Cerebellar nuclear complex (tissue), 1 donor: ENCODE results near the gene CTRB1.
"Not testable (repeated sequence)": the region's sequence is repeated elsewhere in the genome, so short reads cannot be mapped to it uniquely, and the experiment has no call there.

ENCODE experiments used
- DNase-seq, 2 experiments: peaks; one replicate each; lab custom pipeline; 2025; lab: John Stamatoyannopoulos, UW

Gene CTRB1

DNA sequence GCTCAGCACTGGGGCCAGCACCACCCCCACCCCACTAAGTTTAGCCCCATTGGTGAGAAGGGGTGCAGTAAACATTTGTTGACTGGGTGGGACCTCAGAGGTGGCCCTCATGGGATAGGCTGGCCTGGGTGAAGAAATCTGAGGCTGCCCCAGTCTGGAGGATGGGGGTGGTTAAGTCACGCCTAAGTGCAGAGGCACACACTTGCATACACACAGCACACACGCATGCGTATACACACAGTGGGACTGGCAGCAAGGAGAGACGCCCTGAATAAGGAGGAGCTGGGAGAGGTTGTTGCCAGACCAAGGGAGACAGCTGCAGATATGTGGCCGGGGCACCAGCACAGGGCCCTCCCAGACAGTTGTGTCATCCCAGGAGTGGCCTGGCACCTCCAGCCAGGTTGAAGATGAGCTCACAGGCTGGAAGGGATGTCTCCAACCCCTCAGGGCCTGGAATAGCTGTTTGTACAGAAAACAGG, 35.6 kb downstream of the CTRB1 start:
- no peak for DNase-seq

DNA sequence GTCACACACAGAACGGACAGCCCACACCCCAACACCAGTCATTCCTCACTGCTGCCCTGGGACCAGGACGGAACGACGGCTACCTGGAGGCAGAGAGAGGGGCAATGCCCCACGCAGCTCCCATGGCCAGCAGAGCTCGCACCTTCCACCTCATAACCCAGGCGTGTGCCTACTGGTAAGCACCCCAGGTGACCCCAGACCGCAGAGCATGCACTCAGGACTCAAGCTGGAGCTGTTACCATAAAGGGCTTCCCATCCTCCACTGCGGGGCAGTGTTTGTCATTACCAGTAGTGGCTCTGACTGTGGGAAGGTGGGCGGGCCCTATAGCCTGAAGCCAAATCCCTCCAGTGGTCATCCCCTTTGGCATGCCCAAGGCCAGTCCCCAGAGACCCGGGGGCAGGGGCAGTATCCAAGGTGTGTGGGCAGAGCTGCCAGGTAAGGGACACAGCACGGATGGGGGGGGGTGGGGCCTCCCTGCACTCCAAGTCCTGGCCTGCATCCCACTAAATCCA, 37.3 kb downstream of the CTRB1 start:
- no peak for DNase-seq

DNA sequence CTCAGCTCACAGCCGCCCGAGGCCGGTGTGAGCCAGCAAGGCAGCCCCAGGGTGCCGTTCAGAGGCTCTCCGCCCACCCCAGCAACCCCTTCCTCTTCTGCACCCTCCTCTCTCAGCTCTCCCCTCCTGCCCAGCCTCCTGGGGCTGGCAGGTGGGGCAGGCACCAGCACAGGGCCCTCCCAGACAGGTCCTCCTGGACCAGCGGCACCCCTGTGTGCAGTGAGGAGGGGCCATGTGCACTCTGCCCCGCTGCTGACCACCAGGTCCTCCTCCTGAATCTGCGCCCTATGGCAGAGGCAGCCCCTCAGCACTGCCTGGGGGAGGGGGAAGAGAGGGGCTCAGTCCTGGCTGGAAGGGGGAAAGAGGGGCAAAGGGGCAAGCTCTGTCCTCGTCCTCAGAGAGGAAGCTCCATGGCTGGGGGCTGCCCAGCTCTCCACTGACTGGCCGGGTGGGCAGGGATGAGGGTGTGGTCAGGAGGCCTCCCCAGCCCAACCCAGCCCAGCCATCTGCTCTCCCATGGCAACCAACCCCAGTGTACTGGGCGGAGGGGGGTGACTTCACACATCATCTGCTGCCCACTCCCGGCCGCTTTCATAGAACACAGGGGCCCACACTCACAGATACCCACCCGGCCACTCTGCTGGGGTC, 38.0 kb downstream of the CTRB1 start:
- DNase-seq: no peak

DNA sequence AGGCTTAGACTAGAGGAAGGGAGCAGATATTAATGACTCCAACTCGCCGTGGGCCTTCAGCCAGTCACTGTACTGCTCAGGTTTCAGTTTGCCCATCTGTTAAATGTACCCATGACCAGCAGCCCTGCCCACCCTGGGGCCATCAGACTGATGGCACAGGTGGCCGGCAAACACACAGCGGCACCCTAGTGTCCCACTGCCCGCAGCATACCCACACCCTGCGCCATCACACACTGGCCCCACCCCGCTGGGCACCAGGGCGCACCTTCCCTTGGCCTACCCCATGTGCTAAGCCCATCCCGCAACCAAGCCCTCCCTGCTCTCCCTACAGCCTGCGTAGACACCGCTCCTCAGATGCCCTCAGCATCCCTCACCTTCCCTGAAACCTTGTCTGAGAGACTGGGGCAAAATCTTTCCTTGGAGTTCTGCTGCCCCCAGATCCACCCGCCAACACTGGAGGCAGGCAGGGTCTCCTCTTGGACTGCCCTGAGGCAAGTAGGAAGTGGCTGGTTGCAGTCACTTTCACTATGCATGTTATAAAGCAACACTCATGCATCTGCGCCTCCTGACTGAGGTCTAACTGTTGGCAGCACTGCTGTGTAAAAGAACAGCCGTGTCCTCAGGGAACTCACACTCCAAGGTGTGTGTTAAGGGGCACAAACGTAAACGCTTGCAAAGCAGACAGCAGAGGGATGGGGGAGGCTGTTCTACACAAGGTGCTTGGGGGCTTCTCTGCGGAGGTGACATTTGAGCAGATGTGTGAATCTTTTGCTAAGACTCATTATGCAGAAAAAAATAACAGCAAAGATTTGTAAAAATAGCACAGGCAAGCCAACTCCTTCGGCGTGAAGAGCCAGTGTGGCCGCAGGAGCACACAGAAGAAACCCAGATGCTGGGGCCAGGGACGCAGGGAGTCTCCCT, 39.4 kb downstream of the CTRB1 start:
- no peak for DNase-seq

DNA sequence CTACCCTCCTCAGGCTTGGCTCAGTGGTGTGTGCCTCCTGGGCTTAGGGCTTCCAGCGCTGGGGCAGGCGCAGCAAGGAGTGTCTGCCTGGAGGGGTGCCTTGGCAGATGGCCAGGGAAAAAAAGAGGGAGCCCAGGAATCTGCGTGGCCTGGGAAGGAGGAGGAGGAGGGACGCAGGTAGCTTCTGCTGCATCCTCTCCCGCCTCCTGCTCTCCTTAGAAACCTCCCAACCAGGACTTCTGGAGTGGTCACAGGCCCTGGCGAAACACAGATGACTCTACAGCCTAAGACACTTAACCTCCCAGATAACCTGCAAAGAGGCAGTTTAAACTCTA, 40.0 kb downstream of the CTRB1 start:
- DNase-seq: no peak

DNA sequence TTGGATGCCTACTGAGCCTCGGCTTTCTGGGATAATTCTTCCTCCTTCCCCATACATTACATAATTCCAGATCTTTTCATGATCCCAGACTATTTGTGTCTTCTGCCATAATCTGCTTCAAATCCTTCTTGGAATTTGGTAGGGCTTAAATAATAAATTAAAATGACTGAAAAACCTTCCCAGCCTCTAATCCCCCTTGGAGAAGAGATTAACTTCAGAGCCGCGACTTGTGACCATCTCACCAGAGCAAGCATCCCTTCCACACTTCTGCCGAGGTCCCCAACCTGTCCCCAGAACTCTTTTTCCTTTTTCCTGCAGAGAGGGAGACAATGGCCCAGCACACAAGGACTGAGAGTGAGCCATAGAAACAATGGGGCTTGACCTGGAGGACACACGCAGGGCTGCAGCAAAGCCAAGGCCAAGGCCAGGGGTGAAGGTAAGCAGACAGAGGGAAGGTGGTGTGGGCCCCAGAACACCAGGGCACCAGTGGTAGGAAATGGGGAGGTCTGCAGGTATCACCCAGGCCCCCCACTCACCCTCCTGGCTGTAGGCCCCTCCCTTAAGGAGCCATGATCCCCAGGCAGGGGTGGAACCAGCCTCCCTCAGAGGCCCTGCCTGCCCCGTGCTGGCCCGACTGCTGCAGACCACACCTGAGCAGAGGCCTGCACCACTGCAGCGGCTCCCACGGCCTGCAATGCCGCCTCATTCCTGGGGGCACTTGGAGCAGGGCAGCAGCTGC, 42.2 kb downstream of the CTRB1 start:
- no peak for DNase-seq

DNA sequence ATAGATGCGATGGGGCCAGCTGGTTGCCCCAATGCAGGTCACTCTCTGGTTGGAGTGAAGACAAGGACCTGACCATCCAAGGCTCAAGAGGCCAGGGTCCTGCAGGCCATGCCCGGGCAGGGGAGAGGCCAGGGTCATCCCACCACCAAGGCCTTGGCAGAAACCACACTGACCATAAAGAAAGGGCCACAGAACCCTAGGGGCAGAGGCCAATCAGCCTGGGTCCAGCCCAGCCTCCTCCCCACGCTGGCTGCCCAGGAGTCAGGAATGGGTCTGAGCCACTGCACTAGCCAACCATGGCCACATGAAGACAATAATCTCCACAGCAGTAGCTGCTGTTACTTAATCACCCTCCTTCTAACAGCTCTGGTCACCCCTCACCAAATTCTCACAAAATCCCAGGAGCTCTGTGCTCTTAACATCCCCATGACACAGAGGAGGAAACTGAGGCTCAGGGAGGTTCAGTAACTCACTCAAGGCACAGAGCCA, 42.8 kb downstream of the CTRB1 start:
- DNase-seq: no peak

DNA sequence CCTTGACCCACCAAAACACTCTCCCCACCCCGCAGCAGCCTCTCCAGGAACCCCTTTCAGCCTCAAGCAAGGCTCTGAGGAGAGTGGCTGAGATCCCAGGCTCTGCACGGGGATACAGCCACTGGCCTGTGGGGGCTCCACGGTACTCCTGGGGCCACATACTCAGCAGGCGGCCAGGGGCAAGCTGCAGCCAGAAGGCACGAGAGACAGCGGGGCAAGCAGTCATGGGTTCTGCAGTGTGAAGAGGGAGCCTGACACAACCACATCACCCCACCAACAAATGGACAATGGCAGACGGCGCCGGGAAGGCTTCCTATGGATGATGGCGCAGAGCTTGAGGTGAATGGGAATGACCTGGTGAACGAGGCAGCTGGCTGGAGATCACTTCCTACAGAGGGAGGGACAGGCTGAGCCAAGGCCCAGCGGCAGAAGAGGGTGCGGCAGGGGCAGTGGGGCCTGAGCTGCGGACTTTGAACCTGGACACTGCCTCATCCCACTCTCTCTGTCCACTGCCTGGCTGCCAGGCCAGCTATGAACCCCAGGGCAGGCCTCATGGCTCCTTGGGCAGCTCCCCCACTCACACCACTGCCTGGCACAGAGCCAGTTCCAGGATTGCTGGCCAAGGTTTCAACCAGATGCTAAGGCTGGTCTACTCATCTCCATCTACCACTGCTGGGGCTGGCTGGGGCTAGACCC, 43.5 kb downstream of the CTRB1 start:
- DNase-seq: no peak

DNA sequence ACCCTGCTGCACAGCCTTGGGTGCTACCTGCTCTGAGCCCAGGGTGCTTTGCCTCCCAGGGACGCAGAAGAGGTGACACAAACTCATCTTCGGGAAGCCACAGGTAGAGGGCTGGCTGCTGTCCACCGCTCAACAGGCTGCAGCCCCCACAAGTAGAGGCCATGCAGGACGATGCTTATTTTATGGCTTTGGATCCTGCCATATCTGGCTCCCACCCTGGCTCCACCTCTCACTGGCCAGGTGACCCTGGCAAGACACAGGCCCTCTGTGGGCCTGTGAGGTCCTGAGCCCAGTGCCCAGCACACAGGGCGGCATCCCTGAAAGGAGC, 44.0 kb downstream of the CTRB1 start:
- DNase-seq: no peak

DNA sequence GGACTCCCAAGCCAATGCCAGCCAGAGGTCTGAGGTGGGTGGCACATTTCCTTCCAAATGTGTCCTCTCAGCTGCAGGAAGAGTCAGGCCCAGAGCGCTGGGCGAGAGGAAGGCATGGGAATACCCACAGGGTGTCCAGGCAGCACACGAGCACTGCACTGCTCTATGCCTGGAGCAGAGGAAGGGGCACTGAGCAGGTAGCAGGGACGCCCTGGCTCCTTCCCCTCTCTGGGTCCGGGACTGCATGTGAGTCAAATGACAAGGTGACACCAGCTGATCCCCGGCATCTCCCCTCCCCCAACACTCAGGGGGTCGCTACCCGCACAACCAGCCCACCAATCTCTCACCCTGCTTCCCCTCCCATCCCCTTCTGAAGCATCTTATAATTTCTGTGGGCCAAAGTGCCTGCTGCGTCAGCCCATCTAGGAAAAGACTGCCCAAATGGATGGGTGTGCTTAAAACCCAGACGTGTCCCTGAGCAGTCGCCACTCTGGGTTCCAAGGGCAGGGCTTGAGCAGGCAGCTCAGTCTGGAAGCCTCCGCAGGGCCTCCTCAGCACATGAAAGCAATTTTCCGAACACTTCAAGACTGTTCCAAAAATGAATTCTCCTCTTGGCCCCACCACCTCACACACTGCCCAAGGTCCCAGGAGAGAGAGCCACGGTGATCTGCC, 44.6 kb downstream of the CTRB1 start:
- no peak for DNase-seq

DNA sequence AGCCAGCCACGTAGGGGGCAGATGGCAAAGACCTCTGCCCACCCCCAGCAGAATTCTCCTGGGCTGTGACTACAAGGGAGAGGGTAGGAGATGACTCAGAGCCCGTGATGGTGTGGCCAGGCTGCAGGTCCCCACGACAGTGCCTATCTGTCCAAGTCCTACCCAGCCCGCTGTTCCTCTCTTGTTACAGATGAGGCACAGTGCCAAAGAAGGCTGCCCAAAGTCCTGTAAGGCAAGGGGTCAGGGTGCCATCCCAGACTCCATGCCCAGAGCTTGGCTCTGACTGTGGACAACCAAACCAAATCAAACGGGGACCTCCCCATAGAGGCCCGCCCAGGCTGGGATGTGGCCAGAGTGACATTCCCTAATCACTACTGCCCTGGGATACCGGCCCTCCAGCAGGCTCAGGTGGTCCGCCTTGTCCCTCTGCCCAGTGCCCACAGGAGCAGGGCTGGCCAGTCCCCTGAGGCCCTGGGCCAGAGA, 45.2 kb downstream of the CTRB1 start:
- no peak for DNase-seq

DNA sequence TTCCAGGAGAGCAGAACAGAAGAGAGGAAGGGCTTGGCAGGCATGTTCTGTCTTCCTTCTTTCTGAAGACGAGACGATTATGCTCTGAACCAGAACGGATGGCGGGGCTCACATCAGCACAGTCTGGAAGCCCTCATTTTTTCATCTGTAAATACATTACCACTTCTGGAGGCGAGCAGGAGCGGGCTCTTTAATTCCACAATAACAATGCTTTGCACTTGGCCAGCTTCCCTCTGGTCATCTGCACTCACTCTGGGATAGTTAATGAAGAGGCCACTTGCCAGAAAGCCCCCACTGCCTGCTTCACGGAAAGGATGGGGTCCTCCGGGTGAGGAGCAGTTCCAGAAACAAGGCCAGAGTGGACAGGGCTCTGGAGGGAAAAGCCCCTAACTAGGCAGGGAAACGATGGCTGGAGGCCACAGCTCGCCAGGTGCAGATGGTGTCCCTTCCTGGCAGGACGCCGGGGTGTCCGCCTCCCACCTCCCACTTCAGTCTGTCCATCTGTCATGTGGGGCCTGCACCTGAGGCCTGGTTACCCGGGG, 45.7 kb downstream of the CTRB1 start:
- peak; percentile 45 to 60 for DNase-seq

DNA sequence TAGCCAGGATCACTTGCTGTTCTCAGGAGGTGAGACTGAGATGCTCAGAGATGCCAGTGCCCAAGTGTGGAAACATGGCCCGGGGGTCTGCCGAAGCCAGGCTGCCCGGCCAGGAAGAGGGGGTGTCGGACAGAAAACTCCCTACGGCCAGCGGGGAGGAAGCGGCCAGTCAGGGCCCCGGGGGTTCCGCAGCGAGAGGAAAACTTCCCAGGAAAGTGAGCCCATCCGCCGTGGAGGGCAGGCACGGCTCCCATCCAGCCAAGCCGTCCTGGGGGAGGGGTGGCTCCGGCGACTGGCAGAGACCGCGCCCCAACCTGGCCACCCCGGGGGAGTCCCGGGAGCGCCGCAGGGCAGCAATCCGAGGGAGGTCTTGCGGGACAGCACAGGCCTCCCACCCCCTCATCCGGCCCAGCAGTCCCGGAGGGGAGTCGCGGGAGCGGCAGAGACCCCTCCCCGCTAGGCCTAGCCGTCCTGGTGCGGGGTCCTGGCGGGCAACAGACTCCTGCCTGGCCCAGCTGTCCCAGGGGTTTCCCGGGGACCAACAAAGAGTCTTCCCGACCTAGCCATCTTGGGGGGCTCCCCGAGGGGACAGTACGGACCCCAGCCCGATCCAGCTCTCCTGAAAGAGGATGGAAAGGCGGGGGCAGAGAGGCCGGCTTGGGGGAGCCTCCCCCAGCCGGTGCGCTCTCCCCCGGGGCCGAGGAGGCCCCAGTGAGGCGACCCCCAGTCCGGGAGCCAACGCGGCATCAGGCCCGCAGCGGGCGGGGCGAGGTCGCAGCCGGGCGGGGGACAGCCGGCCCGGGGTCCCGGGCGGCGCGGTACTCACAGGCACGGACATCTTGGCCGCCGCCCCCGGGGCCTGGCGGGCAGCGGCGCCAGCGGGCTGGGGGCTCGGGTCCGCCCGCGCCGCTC, 46.5 kb downstream of the CTRB1 start:
- DNase-seq: no peak

DNA sequence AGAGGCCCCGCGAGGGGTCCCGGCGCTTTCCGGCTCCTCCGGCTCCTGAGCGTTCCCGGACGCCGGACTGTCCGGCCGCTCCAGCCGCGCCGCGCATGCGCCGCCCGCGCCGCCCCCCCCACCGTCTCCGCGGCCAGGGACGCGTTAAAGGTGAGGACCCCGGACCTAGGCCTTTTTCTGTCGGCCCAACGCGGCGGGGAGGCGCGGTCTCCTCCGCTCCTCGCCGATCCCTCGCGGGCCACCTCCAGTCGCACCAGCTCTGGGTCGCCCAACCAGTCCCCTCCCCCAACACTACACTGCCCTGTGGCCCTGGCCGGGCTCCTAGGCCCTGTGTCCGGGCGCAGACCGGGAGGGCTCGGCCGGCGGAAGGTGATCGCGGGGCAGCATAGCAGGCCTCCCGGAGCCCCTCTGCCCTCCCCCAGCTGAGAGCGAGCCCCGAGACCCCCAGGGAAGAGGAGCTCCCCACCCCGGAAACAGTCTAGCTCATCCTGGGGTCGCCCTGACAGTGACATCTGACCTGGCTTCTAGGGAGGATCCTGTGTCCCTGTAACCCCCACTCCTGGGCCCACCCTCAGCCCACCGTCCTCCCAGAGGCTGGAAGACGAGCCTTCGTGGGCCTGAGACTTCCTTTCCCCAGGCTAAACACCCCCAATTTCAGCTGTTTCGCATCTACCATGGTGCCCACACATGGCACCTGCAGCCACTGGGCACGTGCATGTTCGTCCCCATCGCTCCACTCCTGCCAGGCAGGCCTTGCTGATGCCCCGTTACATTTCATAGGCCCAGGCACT, 47.3 kb downstream of the CTRB1 start:
- DNase-seq: peak in 1 of 2 experiments; percentile 42

DNA sequence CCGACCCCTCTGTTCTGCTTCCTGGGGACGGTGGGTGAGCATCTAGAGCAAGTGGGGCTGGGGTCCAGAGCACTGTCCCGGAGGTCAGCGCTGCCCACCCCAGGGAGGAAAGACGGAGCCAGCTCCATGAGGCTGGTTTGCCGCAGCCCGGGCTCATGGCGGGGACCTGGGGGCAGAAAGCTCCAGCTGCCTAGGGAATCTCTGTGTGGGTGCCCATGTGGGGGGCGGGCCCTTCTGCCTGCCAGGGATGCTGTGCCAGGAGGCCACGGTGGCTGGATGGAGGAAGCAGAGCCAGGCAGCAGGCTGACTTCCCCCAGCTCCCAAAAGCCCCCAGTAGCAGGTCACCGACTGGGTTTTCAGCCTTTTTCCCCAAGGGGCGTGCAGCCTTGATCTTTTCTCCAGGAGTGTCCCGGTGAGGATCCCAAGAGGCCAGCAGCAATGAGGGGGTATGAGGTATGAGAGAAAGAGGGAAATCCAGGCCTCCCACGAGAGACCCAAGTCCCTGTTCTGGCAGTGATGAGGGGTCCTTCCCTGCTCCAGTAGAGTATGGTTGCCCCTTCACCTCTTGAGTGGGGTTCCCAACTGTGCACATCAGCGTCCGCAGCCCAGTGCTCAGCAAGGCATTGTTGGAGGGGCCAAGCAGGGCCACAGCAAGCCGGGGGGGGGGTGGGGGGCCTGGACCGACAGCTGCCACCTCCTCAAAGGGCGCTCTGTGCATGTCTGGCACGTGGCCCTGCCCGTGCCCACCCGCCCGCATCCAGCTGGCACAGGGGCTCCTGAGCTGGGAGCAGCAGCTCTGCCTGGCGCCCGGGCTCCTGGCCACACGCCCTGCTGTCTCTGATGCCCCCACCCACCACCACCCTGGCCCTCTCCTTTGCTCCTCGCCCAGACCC, 48.2 kb downstream of the CTRB1 start:
- no peak for DNase-seq

DNA sequence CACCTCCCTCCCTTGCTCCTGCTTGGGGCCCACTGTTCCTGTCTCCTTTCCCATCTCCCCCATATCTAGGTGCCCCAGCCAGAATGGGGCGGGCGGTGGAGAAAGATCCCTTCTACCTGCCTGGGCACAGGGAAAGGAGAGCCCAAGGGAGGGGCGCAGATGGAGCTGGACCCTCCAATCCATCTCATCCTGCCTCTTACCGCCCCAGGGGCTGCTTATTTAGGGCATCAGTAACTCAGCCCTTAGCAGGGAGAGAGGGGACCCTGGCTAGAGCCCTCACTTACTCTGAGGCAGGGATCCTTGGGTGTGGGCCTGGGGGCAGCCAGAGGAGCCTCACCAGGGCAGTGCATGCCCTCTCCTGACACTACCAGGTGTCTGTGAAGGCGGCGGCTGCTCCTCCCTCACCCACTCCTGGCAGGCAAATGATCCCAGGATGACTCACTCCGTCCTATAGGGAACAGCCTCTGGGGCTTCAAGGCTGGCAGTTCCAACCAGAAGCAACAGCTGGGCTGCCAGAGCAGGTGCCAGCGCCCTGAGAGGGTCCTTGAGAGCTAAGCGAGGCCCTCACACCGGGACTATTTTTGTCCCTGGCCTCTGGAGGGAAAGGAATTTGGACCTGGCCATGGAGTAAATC, 49.0 kb downstream of the CTRB1 start:
- no peak for DNase-seq

DNA sequence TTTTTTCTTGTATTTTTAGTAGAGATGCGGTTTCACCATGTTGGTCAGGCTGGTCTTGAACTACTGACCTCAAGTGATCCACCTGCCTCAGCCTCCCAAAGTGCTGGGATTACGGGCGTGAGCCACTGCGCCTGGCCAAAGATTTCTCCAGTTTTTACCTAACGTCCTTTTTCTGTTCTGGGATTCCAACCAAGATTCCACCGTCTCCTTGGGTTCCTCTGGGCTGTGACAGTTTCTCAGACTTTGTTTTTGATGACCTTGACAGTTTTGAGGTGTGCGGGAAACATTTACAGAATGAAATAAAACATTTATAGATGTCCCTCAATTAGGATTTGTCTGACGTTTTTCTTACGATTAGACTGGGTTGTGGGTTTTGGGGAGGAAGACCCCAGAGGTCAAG, 50.6 kb downstream of the CTRB1 start:
- not testable (repeated sequence) for DNase-seq
